ENCODE data around the gene SETBP1. TPM values are rescaled to one million over a fixed set of nuclear protein-coding genes. Genes with fewer than 3 reads are reported as not detected.

Gene SETBP1
- total and polyA plus RNA-seq, 3 donors from 2014 or later, result 6.2 to 34.7 (median 33.1) TPM

GRCh38 chr18:44889111-44889510 is 208.4 kb downstream of the SETBP1 start:
- WGBS, 2 donors, result 42 to 51% methylated on average over 1 of the region's 1 CpG
- no peak overlapping the region for H3K4me3 ChIP-seq
- DNase-seq, result no peak
- no peak overlapping the region for H3K27ac ChIP-seq
- no peaks in the 10 kb centered on the region for H3K4me1 ChIP-seq
- intact Hi-C loops (cut with DNase I; ENCODE audit: low total_unique reads), result no loop called here
- H3K27me3 ChIP-seq, result no peaks in the 10 kb centered on the region
- H3K9me3 ChIP-seq, result no peaks in the 10 kb centered on the region
- no peak for TF ChIP-seq CTCF (IDR thresholded peaks at IDR 0.05)
- no peak for TF ChIP-seq POLR2A (IDR thresholded peaks at IDR 0.05)
- H3K36me3 ChIP-seq (ENCODE audit: low read depth, missing control alignments), result no peaks in the 10 kb centered on the region

GRCh38 chr18:44893045-44893706 is 212.5 kb downstream of the SETBP1 start:
- intact Hi-C loops (cut with DNase I; ENCODE audit: low total_unique reads), result no loop called here
- H3K36me3 ChIP-seq (ENCODE audit: low read depth, missing control alignments), result no peaks in the 10 kb centered on the region

GRCh38 chr18:44893966-44894365 is 213.3 kb downstream of the SETBP1 start:
- intact Hi-C loops (cut with DNase I; ENCODE audit: low total_unique reads), result no loop called here
- no peak overlapping the region for H3K4me3 ChIP-seq
- H3K36me3 ChIP-seq (ENCODE audit: low read depth, missing control alignments), result no peaks in the 10 kb centered on the region
- H3K27ac ChIP-seq, result no peak overlapping the region
- no peaks in the 10 kb centered on the region for H3K9me3 ChIP-seq
- no peak for TF ChIP-seq POLR2A (IDR thresholded peaks at IDR 0.05)
- DNase-seq, result no peak
- H3K4me1 ChIP-seq, result no peaks in the 10 kb centered on the region
- WGBS, 2 donors, result 59 to 61% methylated on average over 2 of the region's 2 CpGs
- H3K27me3 ChIP-seq, result no peaks in the 10 kb centered on the region

More at GRCh38 chr18:44893045-44893706, 212.5 kb downstream of the SETBP1 start:
- no peak for DNase-seq
- H3K4me1 ChIP-seq, result no peaks in the 10 kb centered on the region
- TF ChIP-seq POLR2A (IDR thresholded peaks at IDR 0.05), result no peak
- TF ChIP-seq CTCF (IDR thresholded peaks at IDR 0.05), result no peak
- H3K27me3 ChIP-seq, result no peaks in the 10 kb centered on the region
- no peak overlapping the region for H3K27ac ChIP-seq
- no peaks in the 10 kb centered on the region for H3K9me3 ChIP-seq
- H3K4me3 ChIP-seq, result no peak overlapping the region
- WGBS, 2 donors, result 89 to 94% methylated on average over 4 of the region's 4 CpGs

- 45 to 58% methylated on average over 1 of the region's 1 CpG for WGBS, 2 donors
- intact Hi-C loops (cut with DNase I; ENCODE audit: low total_unique reads), result no loop called here
- Histone ChIP-seq H3K27me3 (no peaks in the 10 kb centered on the region), H3K27ac (no peak overlapping the region), H3K36me3 (ENCODE audit: low read depth, missing control alignments) (no peaks in the 10 kb centered on the region), H3K9me3 (no peaks in the 10 kb centered on the region), H3K4me1 (no peaks in the 10 kb centered on the region), H3K4me3 (no peak overlapping the region)
- peak; percentile 55 for DNase-seq
- no peak for TF ChIP-seq POLR2A (IDR thresholded peaks at IDR 0.05)
- peak in 1 of 3 experiments; percentile 30 for TF ChIP-seq CTCF (IDR thresholded peaks at IDR 0.05)
Measured at GRCh38 chr18:44895176-44895798, 214.6 kb downstream of the SETBP1 start.

- no peak for TF ChIP-seq CTCF (IDR thresholded peaks at IDR 0.05)
- no peak for TF ChIP-seq POLR2A (IDR thresholded peaks at IDR 0.05)
- WGBS, 2 donors, result 93 to 99% methylated on average over 6 of the region's 6 CpGs
- Histone ChIP-seq H3K4me1 (no peaks in the 10 kb centered on the region), H3K27me3 (no peaks in the 10 kb centered on the region), H3K4me3 (no peak overlapping the region), H3K36me3 (ENCODE audit: low read depth, missing control alignments) (no peaks in the 10 kb centered on the region), H3K9me3 (no peaks in the 10 kb centered on the region), H3K27ac (no peak overlapping the region)
- DNase-seq, result no peak
- intact Hi-C loops (cut with DNase I; ENCODE audit: low total_unique reads), result no loop called here
Measured at GRCh38 chr18:44896846-44897245, 216.2 kb downstream of the SETBP1 start.
